NCI-H128 (cell line): ENCODE results near the gene SORCS1.

ENCODE experiments used
- DNase-seq: peaks from one replicate; lab custom pipeline; 2025; ENCODE audit not compliant: unreplicated experiment; lab: John Stamatoyannopoulos, UW

SORCS1 gene

GRCh38 chr10:106696239-106696638 is 468.3 kb downstream of the SORCS1 start:
- no peak for DNase-seq

- no peak for DNase-seq
Measured at GRCh38 chr10:106694696-106695095, 469.8 kb downstream of the SORCS1 start.

DNA sequence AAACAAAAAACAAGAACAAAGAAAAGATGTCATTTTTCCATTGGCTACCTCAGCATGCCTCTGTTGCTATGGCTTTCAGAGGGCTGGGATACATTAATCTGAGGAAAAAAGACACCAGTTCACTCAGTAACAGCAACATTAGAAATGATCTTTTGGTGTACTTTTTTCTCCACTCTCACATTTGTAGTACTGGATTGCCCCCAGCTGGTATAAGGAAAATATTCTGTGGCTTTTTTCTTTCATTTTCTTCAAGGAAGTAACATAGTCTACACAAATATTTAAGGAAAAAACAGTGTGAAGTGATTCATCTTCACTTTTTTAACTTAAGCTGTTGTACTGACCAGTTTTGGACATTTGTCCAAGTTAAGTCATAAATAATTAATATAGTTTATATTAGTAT is 482.3 kb downstream of the SORCS1 start:
- no peak for DNase-seq

GRCh38 chr10:106680061-106680460 is 484.4 kb downstream of the SORCS1 start:
- DNase-seq = no peak

GRCh38 chr10:106679314-106679713 is 485.2 kb downstream of the SORCS1 start:
- no peak for DNase-seq

DNA sequence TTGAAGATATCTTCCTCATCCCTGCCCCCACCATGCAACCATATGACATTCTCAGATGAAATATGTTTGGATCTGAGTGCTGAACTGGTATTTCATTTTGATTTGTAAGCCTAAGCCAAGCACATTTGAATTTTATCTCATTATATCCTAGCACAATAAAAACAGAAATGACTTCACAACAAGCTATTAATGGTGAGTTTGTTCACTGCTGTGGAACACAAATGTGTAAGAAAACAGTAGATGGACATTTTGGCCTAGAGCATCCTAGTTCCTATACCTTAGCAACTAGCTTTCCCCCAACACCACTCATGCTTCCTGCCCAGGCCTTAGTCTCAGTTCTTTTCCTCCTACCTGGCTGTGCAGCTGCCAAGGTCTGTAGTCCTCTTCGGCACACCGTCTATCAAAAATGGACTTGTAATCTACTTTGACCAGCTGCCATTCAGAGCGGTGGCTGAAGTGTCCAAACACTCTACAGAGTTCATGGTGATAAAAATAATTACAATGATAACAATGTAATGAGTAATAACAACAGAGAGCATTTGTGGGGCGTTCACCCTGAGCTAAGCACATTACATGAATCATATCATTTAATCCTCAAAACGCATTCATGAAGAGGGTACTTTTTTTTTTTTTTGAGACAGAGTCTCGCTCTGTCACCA is 491.9 kb downstream of the SORCS1 start:
- DNase-seq = no peak

DNA sequence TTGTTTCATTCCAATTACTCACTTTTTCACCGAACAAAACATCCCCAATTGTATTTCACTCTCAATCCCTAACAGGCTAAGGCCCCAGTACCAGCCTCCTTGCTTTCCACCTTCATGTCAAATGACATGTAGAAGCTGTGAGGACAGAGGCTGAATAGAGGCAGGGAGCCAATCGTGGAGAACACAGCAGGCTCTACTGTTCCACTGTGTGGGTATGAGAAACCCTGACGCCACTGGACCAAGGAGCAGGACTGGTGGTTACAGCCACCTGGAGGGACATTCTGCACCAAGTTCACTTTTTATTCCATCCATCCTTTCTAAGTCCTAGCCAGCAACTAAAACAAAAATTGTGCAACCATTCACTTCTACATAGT is 502.8 kb downstream of the SORCS1 start:
- no peak for DNase-seq

- DNase-seq = no peak
Measured at GRCh38 chr10:106661133-106661766, 503.3 kb downstream of the SORCS1 start.

- DNase-seq = no peak
Measured at GRCh38 chr10:106660550-106660949, 504.0 kb downstream of the SORCS1 start.

DNA sequence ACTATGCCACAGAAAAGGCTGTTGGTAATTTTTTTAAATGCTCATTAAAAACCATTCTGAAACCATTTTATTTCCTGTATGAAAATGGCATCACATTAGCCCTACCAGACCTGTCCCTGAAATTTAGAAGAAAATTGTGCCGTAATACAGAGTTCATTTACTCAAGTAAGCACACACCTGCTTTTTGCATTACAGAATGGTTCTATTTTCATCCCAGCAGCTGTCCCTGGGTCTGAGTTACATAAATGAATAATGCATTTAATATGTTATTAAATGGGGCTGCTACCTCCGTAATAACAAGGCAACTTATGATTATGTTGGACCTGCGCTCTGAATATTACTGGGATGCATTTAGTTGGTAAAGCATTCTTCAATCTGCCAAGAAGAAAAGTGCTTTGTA is 508.9 kb downstream of the SORCS1 start:
- DNase-seq = no peak

- no peak for DNase-seq
Measured at GRCh38 chr10:106655165-106655564, 509.3 kb downstream of the SORCS1 start.

DNA sequence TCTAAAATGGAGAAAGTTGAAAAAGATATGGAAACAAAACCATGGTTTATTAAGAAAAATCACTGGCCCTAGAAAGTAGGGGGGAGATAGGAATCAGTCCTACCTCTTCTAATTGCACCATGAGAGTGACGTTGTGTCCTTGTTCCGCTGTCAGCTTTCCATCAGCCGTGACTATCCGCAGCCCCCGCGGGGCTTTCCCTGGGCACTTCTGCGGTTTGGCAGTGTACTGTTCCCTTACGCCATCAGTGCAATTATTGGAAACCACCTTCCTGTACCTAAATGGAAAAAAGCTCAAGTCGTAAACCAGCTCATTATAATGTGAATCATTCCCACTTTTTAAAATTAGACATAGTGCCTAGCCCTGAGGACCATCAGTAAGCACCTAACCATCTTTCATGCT is 512.2 kb downstream of the SORCS1 start:
- DNase-seq = no peak

DNA sequence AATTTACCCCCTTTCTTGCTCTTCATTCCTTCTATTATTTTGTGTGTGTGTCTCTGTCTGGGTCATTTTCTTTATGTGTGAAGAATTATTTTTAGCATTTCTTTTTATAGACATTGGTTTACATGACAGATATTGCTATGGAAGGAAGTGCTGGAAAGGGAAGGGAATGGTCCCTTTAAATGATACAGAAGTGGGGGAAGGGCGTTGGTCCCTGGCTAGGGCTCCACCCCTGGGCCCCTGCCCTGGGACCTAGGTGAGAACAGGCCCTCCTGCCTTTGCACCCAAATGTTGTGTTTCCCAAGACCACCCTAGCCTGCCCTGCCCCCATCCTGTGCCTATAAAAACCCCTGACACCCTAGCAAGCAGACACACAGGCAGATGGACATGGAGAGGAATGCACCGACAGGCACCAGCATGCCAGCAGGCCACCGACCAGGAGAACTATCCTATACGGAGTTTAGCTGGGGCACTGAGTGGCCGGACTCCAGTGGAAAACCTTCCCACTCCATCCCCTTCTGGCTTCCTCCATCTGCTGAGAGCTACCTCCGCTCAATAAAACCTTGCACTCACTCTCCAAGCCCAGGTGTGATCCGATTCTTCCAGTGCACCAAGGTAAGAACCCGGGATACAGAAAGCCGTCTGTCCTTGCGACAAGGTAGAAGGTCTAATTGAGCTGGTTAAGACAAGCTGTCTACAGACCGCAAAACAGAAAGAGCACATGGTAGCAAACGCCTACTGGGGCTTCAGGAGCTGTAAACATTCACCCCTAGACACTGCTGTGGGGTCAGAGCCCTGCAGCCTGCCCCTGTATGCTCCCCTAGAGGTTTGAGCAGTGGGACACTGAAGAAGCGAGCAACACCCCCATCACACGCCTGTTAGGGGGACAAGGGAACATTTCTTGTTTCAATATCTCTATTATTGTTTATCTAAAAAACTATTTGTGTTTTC is 515.7 kb downstream of the SORCS1 start:
- no peak for DNase-seq

DNA sequence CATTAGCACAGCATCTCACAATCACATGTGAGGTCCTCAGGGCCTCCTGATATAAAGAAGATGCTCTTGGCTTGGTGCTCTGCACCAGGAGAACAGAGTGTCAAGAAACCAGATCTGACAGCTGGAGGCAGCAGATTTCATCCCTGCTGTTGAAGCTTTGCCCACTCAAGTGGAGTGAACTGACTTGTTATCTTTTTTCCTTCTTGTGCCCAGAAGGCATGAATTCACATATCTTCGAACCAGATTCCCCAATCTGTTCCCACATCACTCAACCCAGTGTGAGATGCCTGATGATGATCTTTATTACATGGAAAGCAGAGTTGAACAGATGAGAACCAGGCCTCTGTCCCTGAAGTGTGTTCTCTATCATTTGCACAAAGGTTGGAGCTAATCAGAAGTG is 521.0 kb downstream of the SORCS1 start:
- DNase-seq = no peak

DNA sequence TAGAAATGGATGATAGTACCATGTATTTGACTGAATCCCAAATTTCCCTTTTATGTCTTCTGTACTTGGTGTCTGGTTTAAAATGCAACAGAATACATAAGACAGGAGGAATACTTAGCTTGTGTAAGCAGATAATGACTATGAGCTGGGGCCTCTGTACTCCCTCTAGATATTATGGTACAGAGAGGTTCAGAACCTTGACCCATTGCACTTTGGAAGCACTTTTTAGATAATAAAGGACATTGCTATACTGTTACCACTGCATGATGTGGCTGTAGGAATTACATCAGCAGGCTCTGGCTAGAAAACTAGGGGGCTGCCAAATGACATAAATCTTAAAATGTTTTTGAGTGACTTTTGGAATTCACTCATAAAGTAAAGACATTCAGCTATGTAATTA is 526.6 kb downstream of the SORCS1 start:
- DNase-seq = no peak

DNA sequence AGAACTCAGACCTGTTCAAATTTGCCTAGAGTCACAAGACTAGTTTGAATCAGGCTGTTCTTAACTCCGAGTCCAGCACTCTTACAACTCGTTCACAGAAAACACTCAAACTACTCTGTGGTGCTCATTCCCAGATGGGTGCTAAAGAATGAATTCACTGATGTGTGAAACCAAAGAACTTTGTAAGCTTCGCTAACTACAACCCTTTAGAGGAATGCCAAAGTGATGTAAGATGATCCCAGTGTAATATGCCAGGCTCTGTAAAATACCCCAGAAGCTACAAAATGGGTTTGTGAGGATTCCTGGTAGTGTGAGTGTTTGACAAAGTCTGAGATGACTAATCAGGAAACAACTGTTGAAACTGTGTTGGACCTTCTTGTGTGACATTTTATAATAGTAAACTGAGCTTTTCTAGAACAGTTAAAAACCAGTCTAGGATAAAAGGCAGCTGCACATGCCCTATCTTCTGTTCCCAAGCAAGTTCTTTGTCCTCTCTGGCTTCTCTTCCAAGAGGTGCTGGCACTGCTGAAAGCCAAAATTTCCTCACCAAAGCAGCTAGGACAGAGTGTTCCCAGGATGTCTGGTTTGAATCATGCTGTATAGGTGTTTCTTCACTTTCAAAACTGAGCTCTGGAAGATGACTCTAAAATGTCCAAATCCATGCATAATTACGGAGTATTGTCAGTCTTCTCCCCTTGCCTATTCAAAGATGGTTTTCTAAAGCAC is 527.6 kb downstream of the SORCS1 start:
- DNase-seq = no peak

- no peak for DNase-seq
Measured at GRCh38 chr10:106635947-106636346, 528.6 kb downstream of the SORCS1 start.

GRCh38 chr10:106631016-106631702 is 533.3 kb downstream of the SORCS1 start:
- no peak for DNase-seq

DNA sequence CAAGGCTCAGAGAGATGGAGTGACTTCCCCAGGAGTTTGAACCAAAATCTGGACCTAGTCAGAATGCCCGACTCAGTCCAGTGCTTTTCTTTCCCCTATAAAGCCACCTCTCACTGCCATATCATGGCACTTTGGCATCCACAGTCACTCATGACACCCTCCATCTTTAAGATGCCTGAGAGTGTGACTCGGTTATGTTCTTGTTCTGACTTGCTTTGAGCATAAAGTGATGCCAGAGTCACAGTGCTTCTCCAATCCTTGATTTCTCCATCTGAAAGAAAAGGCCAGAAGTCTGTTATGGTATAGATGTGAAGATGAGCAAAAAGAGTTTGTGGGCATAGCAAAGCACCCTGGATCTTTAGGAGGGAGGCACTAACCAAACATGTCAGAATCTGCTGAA is 538.1 kb downstream of the SORCS1 start:
- DNase-seq = no peak

GRCh38 chr10:106625751-106626150 is 538.8 kb downstream of the SORCS1 start:
- no peak for DNase-seq

DNA sequence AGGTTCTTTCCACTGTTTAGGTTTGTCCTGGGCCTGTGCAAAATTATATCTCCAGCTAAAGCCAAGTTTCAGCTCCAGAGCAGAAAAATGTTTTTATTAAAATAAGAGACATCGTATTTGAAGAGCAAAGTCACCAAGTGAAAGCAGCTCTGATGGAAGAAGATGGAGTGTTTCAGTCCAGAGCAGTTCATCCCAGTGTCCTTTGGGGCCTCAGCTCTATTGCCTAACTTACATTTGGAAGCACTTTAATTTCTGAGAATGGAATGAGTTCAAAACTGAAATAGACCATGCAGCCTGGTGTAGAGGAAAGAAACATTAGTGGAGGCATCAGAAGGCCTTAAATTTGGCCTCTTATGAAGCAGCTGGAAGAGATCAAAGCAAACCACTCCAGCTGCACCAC is 545.2 kb downstream of the SORCS1 start:
- no peak for DNase-seq
